ENCODE data around the gene CD79B.

The CD79B gene

DNA sequence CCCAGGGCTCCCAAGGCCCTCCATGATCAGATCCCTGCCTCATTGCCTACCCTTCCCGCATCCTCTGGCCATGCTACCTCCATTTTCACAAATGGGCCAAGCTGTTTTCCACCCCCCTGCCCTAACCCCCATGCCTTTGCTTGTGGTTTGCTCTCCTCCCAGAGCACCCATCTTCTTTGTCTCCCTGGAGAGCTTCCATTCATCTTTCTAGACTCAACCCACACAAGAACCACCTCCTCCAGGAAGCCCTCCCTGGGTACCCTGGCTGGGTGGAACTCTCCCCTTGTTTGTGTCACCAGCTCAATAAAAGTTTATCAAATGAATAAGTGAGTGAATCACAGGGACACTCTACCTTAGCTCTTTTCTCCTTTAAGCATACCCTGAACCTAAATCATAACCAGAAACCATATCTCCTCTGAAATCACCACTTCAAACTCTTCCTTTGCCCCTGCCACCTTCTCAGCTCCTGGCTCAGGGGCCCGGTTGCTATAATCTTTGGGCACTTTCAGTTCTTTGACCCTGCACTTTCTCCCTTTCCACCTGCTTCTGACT lies 43.5 kb upstream of the CD79B start:
- no peak overlapping the region for H3K4me3 ChIP-seq (ENCODE audit: low read depth, low read length)
- ChIA-PET POLR2A (no interaction called here), CTCF (interaction anchor here (0.6 to 2.8 kb wide), 8 partner anchors 17 to 558 kb away, joined by 3 to 7 read pairs (median 4); no protein-coding TSS in a partner anchor)
- TF ChIP-seq GLIS2 (tag by site-specific recombination; IDR thresholded peaks at IDR 0.05) (no peak), PRDM1 (tag by site-specific recombination; IDR thresholded peaks at IDR 0.05) (0 out of 2 replicates have a peak, but pooled peaks have one; percentile 52), EGR2 (tag by site-specific recombination; IDR thresholded peaks at IDR 0.05; ENCODE audit: low read depth) (no peak), ZNF501 (tag by site-specific recombination; IDR thresholded peaks at IDR 0.05) (no peak)
- H3K9me3 ChIP-seq (ENCODE audit: control insufficient read depth, insufficient read depth, low read depth, low read length) = no peaks in the 10 kb centered on the region
- H3K4me1 ChIP-seq (ENCODE audit: control insufficient read depth, insufficient read depth, low read length) = no peaks in the 10 kb centered on the region
- no peak overlapping the region for H3K27ac ChIP-seq (ENCODE audit: extremely low read depth, low read depth, low read length)
- H3K36me3 ChIP-seq (ENCODE audit: control insufficient read depth in 2 of 2, insufficient read depth in 1 of 2, low read length in 2 of 2) = no peaks in the 10 kb centered on the region

DNA sequence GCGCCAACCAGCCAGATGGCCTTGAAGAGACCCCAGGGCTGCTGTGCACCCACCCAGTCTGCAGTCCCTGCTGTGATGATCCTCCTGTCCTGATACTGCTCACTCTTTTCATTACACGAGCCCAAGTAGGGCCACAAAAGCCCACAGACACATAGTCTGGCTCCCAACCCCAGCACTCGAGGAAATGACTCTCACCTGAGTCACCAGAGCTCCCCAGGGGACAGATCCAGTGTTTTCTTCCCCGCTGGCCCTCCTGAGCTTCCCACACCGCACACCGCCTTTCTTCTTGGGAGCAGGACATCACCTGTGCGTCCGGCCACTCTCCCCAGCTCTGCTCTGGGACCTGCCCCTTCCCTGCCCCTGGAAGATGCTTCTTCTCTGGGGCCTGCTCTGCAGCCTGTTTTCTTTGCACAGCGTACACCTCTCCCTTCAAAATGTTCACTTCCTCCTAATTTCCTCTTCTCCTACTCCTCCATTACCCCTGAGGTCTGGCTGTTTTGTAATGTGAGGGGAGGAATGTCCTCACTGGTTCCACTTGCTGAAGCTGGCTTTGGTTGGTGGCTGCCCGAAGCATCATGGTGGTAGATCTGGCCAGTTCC lies 42.6 kb upstream of the CD79B start:
- H3K4me1 ChIP-seq (ENCODE audit: control insufficient read depth, insufficient read depth, low read length) = no peaks in the 10 kb centered on the region
- no peaks in the 10 kb centered on the region for H3K9me3 ChIP-seq (ENCODE audit: control insufficient read depth, insufficient read depth, low read depth, low read length)
- TF ChIP-seq ZFHX2 (tag by site-specific recombination; conservative IDR thresholded peaks at IDR 0.05) = 0 out of 2 replicates have a peak, but pooled peaks have one; percentile 10
- TF ChIP-seq ZNF624 (tag by site-specific recombination; IDR thresholded peaks at IDR 0.05) = no peak
- TF ChIP-seq HOXC10 (CRISPR knock-in tag; IDR thresholded peaks at IDR 0.05) = no peak
- TF ChIP-seq, protein P1, sequence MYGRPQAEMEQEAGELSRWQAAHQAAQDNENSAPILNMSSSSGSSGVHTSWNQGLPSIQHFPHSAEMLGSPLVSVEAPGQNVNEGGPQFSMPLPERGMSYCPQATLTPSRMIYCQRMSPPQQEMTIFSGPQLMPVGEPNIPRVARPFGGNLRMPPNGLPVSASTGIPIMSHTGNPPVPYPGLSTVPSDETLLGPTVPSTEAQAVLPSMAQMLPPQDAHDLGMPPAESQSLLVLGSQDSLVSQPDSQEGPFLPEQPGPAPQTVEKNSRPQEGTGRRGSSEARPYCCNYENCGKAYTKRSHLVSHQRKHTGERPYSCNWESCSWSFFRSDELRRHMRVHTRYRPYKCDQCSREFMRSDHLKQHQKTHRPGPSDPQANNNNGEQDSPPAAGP (tag by site-specific recombination; IDR thresholded peaks at IDR 0.05) = 0 out of 2 replicates have a peak, but pooled peaks have one; percentile 4
- H3K36me3 ChIP-seq (ENCODE audit: control insufficient read depth in 2 of 2, insufficient read depth in 1 of 2, low read length in 2 of 2) = no peaks in the 10 kb centered on the region
- no peak overlapping the region for H3K27ac ChIP-seq (ENCODE audit: extremely low read depth, low read depth, low read length)
- ChIA-PET CTCF (interaction anchor here (0.6 to 2.8 kb wide), 5 partner anchors 24 to 307 kb away, joined by 3 to 6 read pairs (median 6); no protein-coding TSS in a partner anchor), POLR2A (no interaction called here)
- H3K4me3 ChIP-seq (ENCODE audit: low read depth, low read length) = no peak overlapping the region

DNA sequence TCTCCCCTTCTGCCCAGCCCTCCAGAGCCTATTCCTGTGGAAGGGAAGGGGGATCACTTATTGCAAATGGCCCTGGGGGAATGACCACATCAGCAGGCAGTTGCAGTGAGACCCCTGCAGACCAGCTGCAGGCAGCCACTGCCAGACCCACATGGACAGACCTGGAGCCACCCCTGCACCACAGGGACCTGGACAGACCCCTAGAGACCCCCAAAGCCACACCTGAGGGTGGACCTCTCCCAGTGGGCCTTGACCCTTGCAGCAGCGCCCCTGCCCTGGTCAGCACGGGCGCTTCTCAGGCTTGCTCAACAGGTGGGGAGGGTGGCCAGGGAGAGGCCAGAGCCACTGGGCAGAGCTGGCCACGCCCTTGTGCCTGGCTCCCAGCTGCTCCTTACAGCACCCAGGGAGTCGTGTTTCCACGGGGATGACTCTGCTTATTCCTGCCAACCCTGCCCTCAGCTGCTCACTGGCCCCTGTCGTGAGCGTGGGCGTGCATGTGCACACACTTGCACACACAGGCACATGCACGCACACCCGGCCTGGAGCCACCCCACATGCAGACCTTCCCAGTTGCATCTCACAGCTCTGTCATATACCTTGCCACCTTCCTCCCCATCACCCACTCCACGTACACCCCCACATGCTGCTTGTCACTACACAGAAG lies 41.9 kb upstream of the CD79B start:
- no peaks in the 10 kb centered on the region for H3K36me3 ChIP-seq (ENCODE audit: control insufficient read depth in 2 of 2, insufficient read depth in 1 of 2, low read length in 2 of 2)
- H3K27ac ChIP-seq (ENCODE audit: extremely low read depth, low read depth, low read length) = no peak overlapping the region
- CTCF ChIA-PET = interaction anchor here (0.7 to 1.2 kb wide), 2 partner anchors 39 to 308 kb away, joined by 3 to 6 read pairs; no protein-coding TSS in a partner anchor
- no peaks in the 10 kb centered on the region for H3K4me1 ChIP-seq (ENCODE audit: control insufficient read depth, insufficient read depth, low read length)
- POLR2A ChIA-PET = no interaction called here
- H3K4me3 ChIP-seq (ENCODE audit: low read depth, low read length) = no peak overlapping the region
- no peaks in the 10 kb centered on the region for H3K9me3 ChIP-seq (ENCODE audit: control insufficient read depth, insufficient read depth, low read depth, low read length)
- TF ChIP-seq, protein P1 (tag by site-specific recombination; IDR thresholded peaks at IDR 0.05) = 0 out of 2 replicates have a peak, but pooled peaks have one; percentile 19
- TF ChIP-seq KLF8 (tag by site-specific recombination; IDR thresholded peaks at IDR 0.05) (no peak), ZNF157 (tag by site-specific recombination; IDR thresholded peaks at IDR 0.05) (no peak), ZFP3 (tag by site-specific recombination; IDR thresholded peaks at IDR 0.05; ENCODE audit: low read depth) (no peak), SCRT2 (tag by site-specific recombination; IDR thresholded peaks at IDR 0.05) (peak; percentile 84), SP7 (tag by site-specific recombination; IDR thresholded peaks at IDR 0.05) (no peak), ZNF626 (tag by site-specific recombination; IDR thresholded peaks at IDR 0.05) (no peak), SCRT1 (tag by site-specific recombination; IDR thresholded peaks at IDR 0.05; ENCODE audit: borderline replicate concordance) (no peak), ZNF24 (tag by site-specific recombination; IDR thresholded peaks at IDR 0.05) (no peak), ZNF426 (tag by site-specific recombination; IDR thresholded peaks at IDR 0.05) (no peak), ZNF747 (tag by site-specific recombination; IDR thresholded peaks at IDR 0.05) (no peak), ZNF664 (tag by site-specific recombination; IDR thresholded peaks at IDR 0.05) (no peak), ZNF776 (tag by site-specific recombination; IDR thresholded peaks at IDR 0.05; ENCODE audit: borderline replicate concordance) (no peak), ZFHX2 (tag by site-specific recombination; conservative IDR thresholded peaks at IDR 0.05) (peak; percentile 69), ZNF2 (tag by site-specific recombination; IDR thresholded peaks at IDR 0.05) (no peak)
- TF ChIP-seq, protein P2, sequence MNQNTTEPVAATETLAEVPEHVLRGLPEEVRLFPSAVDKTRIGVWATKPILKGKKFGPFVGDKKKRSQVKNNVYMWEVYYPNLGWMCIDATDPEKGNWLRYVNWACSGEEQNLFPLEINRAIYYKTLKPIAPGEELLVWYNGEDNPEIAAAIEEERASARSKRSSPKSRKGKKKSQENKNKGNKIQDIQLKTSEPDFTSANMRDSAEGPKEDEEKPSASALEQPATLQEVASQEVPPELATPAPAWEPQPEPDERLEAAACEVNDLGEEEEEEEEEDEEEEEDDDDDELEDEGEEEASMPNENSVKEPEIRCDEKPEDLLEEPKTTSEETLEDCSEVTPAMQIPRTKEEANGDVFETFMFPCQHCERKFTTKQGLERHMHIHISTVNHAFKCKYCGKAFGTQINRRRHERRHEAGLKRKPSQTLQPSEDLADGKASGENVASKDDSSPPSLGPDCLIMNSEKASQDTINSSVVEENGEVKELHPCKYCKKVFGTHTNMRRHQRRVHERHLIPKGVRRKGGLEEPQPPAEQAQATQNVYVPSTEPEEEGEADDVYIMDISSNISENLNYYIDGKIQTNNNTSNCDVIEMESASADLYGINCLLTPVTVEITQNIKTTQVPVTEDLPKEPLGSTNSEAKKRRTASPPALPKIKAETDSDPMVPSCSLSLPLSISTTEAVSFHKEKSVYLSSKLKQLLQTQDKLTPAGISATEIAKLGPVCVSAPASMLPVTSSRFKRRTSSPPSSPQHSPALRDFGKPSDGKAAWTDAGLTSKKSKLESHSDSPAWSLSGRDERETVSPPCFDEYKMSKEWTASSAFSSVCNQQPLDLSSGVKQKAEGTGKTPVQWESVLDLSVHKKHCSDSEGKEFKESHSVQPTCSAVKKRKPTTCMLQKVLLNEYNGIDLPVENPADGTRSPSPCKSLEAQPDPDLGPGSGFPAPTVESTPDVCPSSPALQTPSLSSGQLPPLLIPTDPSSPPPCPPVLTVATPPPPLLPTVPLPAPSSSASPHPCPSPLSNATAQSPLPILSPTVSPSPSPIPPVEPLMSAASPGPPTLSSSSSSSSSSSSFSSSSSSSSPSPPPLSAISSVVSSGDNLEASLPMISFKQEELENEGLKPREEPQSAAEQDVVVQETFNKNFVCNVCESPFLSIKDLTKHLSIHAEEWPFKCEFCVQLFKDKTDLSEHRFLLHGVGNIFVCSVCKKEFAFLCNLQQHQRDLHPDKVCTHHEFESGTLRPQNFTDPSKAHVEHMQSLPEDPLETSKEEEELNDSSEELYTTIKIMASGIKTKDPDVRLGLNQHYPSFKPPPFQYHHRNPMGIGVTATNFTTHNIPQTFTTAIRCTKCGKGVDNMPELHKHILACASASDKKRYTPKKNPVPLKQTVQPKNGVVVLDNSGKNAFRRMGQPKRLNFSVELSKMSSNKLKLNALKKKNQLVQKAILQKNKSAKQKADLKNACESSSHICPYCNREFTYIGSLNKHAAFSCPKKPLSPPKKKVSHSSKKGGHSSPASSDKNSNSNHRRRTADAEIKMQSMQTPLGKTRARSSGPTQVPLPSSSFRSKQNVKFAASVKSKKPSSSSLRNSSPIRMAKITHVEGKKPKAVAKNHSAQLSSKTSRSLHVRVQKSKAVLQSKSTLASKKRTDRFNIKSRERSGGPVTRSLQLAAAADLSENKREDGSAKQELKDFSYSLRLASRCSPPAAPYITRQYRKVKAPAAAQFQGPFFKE (tag by site-specific recombination; IDR thresholded peaks at IDR 0.05; ENCODE audit: borderline replicate concordance) = no peak
